Heart left ventricle (tissue), 13 donors: ENCODE measurements around the gene CLEC3A.

Experiments
- CTCF ChIP-seq, 12 donors: fragments of 200-600 bp; sonication (generic) in 4 of 12; IDR thresholded peaks; one replicate each; pipeline versions ENCODE4 v1.5.0 to v1.8.0; 2018 to 2022; ENCODE audit warnings: antibody characterized with exemption in 12 of 12, mild to moderate bottlenecking in 5 of 12
- POLR2A ChIP-seq, 2 donors: fragments of 450-650 bp; IDR thresholded peaks; one replicate each; pipeline ENCODE4 v1.6.1; 2017; ENCODE audit warnings: antibody characterized with exemption in 2 of 2, mild to moderate bottlenecking in 2 of 2, moderate library complexity in 2 of 2
- donor health status: ischemic (EF 13 %, LVEDD 7.1; RV severe dilation, severe dysfunction).
- donor health status: DM: no; HTN: yes; CAD: no.
- donor health status: DM: no; HTN: no; CAD: no.
- donor health status: ischemic (EF 25% LVEDD 6.9; RV normal size, moderate dysfunction).
- donor health status: ischemic (EF 25% LVEDD 5.7; RV mildly dilated, moderate dysfunction).
- donor health status: ischemic (EF 35%, LVEDD 5.7; RV mildly dilated, moderate dysfunction).
- donor health status: nonischemic (EF 11% LVEDD 7.7; RV severe dilation, severe dysfunction).
- donor health status: DM: yes; HTN: yes; CAD: no.
- donor health status: PGD.
- donor health status: ischemic (EF 29% LVEDD 5.4; RV normal size, mild dysfunction).
- donor health status: nonischemic (EF 23%, LVEDD 6.1; RV moderate dilation, normal function).

GRCh38 chr16:77987810-77988209 is 34.5 kb upstream of the CLEC3A start:
- no peak for TF ChIP-seq POLR2A (IDR thresholded peaks at IDR 0.05)
- no peak for TF ChIP-seq CTCF (IDR thresholded peaks at IDR 0.05)
